ENCODE data around the gene FRS2.

GRCh38 chr12:69616025-69616424, 145.8 kb downstream of the FRS2 start:
- TF ChIP-seq, protein P1, sequence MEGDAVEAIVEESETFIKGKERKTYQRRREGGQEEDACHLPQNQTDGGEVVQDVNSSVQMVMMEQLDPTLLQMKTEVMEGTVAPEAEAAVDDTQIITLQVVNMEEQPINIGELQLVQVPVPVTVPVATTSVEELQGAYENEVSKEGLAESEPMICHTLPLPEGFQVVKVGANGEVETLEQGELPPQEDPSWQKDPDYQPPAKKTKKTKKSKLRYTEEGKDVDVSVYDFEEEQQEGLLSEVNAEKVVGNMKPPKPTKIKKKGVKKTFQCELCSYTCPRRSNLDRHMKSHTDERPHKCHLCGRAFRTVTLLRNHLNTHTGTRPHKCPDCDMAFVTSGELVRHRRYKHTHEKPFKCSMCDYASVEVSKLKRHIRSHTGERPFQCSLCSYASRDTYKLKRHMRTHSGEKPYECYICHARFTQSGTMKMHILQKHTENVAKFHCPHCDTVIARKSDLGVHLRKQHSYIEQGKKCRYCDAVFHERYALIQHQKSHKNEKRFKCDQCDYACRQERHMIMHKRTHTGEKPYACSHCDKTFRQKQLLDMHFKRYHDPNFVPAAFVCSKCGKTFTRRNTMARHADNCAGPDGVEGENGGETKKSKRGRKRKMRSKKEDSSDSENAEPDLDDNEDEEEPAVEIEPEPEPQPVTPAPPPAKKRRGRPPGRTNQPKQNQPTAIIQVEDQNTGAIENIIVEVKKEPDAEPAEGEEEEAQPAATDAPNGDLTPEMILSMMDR (IDR thresholded peaks at IDR 0.05), result no peak
- no peak for TF ChIP-seq POLR2AphosphoS5 (IDR thresholded peaks at IDR 0.05)
- TF ChIP-seq POLR2A (IDR thresholded peaks at IDR 0.05), result no peak

Data from prostate gland (tissue), 2 donors.